K562 (cell line): ENCODE results near the gene C1orf21. TPM values are rescaled to one million over a fixed set of nuclear protein-coding genes. Genes with fewer than 3 reads are reported as not detected.

ENCODE experiments used
- ATAC-seq: fragments of 200-7000 bp; cut with Tn5 transposase; 3 replicates; pipeline ENCODE4 v1.9.1; 2020; ENCODE audit warnings: moderate library complexity
- BruUV-seq: library from RNA; stranded (reverse); fragments of 400-500 nt; replicated peaks from 2 replicates; lab custom pipeline; 2021; lab: Mats Ljungman, UMichigan
- CTCF ChIA-PET: fragments of 300-600 bp; formaldehyde crosslinking; extraction: SDS; loops from one replicate; lab custom pipeline; 2021; ENCODE audit warnings: low intra/inter-chr PET ratio; lab: Yijun Ruan, JAX
- POLR2A ChIA-PET: fragments of 300-600, 350-650 bp; sonication (Branson Sonifier 250); formaldehyde crosslinking; extraction: SDS; loops from one replicate; lab custom pipeline; 2021; ENCODE audit warnings: antibody characterized with exemption, inconsistent platforms; lab: Yijun Ruan, JAX
- DNase-seq, 4 experiments: peaks; one replicate each; pipeline versions ENCODE4 v3.0.0 to v3.0.0-alpha.2; 2011 to 2018; ENCODE audit warnings: low spot score in 3 of 4, mixed read lengths in 3 of 4; ENCODE audit errors: extremely low read depth in 1 of 4
- FAIRE-seq: peaks from 2 replicates; lab custom pipeline; 2011; peaks lifted over from hg19 to GRCh38; lab: Jason Lieb, UNC
- H2AFZ ChIP-seq: 2 replicates; pipeline ENCODE4 v1.6.0; 2011; ENCODE audit warnings: low read depth, low read length, control low read depth, inconsistent platforms
- H3K27ac ChIP-seq: fragments of 200-600 bp; 3 replicates; pipeline ENCODE4 v1.8.0; 2011; ENCODE audit warnings: low read depth, mild to moderate bottlenecking, control low read depth, inconsistent platforms, low read length, moderate library complexity, mixed read lengths; ENCODE audit errors: extremely low read depth
- H3K27me3 ChIP-seq, 2 experiments: fragments of 300-600 bp in 1 of 2; 2 replicates in 1 of 2; 3 replicates in 1 of 2; pipeline versions ENCODE4 v1.6.0 to v1.8.0; 2011; ENCODE audit warnings: inconsistent platforms in 2 of 2, low read length in 2 of 2, mild to moderate bottlenecking in 1 of 2, mixed read lengths in 1 of 2, moderate library complexity in 1 of 2; ENCODE audit not compliant: control insufficient read depth in 2 of 2, insufficient read depth in 2 of 2
- H3K36me3 ChIP-seq: fragments of 300-600 bp; 3 replicates; pipeline ENCODE4 v1.8.0; 2011; ENCODE audit warnings: mild to moderate bottlenecking, low read length, inconsistent platforms; ENCODE audit not compliant: control insufficient read depth, insufficient read depth
- H3K4me1 ChIP-seq, 2 experiments: fragments of 200-600 bp in 1 of 2; replicated peaks in 1 of 2; 2 replicates in 1 of 2; 3 replicates in 1 of 2; pipeline versions ENCODE4 v1.5.1 to v1.8.0; 2011; ENCODE audit warnings: inconsistent platforms in 2 of 2, low read length in 2 of 2, mild to moderate bottlenecking in 1 of 2, mixed read lengths in 1 of 2, moderate library complexity in 1 of 2; ENCODE audit not compliant: control insufficient read depth in 2 of 2, insufficient read depth in 2 of 2
- H3K4me2 ChIP-seq: 2 replicates; pipeline ENCODE4 v1.6.1; 2011; ENCODE audit warnings: low read length, control low read depth, inconsistent platforms, mixed read lengths; ENCODE audit not compliant: insufficient read depth
- H3K4me3 ChIP-seq: fragments of 200-600 bp; sonication (generic), shearing (Covaris generic); 2 replicates; pipeline ENCODE4 v1.5.1; 2016; ENCODE audit warnings: control low read depth, inconsistent platforms
- H3K79me2 ChIP-seq: fragments of 200-600 bp; 3 replicates; pipeline ENCODE4 v1.8.0; 2011; ENCODE audit warnings: low read length, inconsistent platforms; ENCODE audit not compliant: control insufficient read depth, insufficient read depth
- H3K9ac ChIP-seq, 2 experiments: 2 replicates each; pipeline versions ENCODE4 v1.6.0 to v1.6.1; 2011; ENCODE audit warnings: low read depth in 2 of 2, low read length in 2 of 2, control low read depth in 1 of 2, inconsistent platforms in 1 of 2, mild to moderate bottlenecking in 1 of 2, mixed read lengths in 1 of 2; ENCODE audit not compliant: insufficient read depth in 1 of 2
- H3K9me1 ChIP-seq: one replicate; pipeline ENCODE4 v1.6.0; 2011; ENCODE audit warnings: inconsistent platforms, mild to moderate bottlenecking, low read length, moderate library complexity; ENCODE audit not compliant: control insufficient read depth, insufficient read depth
- H3K9me3 ChIP-seq: replicated peaks from 2 replicates; pipeline ENCODE4 v1.5.1; 2011; ENCODE audit warnings: low read depth, low read length, inconsistent platforms; ENCODE audit not compliant: control insufficient read depth, insufficient read depth
- H4K20me1 ChIP-seq: replicated peaks from 2 replicates; pipeline ENCODE4 v1.6.1; 2011; ENCODE audit warnings: low read length, inconsistent platforms, mixed read lengths; ENCODE audit not compliant: control insufficient read depth, insufficient read depth
- CCAR2 ChIP-seq: fragments of 200-400 bp; formaldehyde crosslinking; IDR thresholded peaks from 2 replicates; pipeline ENCODE4 v1.6.1; 2017; ENCODE audit warnings: mild to moderate bottlenecking, low read depth, low read length
- FOXJ3 ChIP-seq: sonication (generic); formaldehyde crosslinking; IDR thresholded peaks from 2 replicates; pipeline ENCODE4 v1.4.0; 2020; ENCODE audit warnings: mild to moderate bottlenecking, missing genetic modification reagents
- SMARCA5 ChIP-seq: fragments of 450-650 bp; IDR thresholded peaks from 2 replicates; pipeline ENCODE4 v1.6.1; 2016
- ZNF717 ChIP-seq: fragments of 250-450 bp; sonication (Bioruptor Pico); IDR thresholded peaks from 2 replicates; pipeline ENCODE4 v1.5.0; 2021
- WGBS: fragments of 100-300 bp; shearing (Covaris generic); methylation state at CpG from one replicate; pipeline ENCODE4 v1.1.6; 2016; ENCODE audit warnings: low coverage, mixed read lengths; ENCODE audit not compliant: insufficient coverage; ENCODE audit errors: missing lambda C conversion rate; 5-methylcytosine and 5-hydroxymethylcytosine counted together
- in situ Hi-C: fragments of 300-500 bp; cut with MboI; formaldehyde crosslinking; loops from 4 replicates; pipeline ENCODE4 v1.15.0; 2018; ENCODE audit warnings: inconsistent platforms, mixed read lengths
- intact Hi-C: fragments of 100-400 bp; cut with micrococcal nuclease; formaldehyde crosslinking; loops from 2 replicates; pipeline ENCODE4 v1.14.2; 2022
- polyA plus RNA-seq, 8 experiments: library from polyadenylated mRNA; depleted of rRNA in 4 of 8; stranded (reverse) in 5 of 8; unstranded in 3 of 8; fragments of >200 nt; fragmentation: Nextera tagmentation in 2 of 8; fragmentation: Illumina TruSeq in 1 of 8; extraction: Ambion mirVana in 2 of 8; extraction: Trizol in 1 of 8; gene quantifications; 2 replicates each; pipeline versions ENCODE4 v1.2.1 to v1.2.3, GENCODE V29; 2011 to 2014; ENCODE audit warnings: inconsistent platforms in 1 of 8, missing spikeins in 1 of 8
- total RNA-seq, 7 experiments: library from RNA; depleted of rRNA in 6 of 7; stranded (reverse); fragments of >200 nt in 6 of 7; fragmentation: Illumina TruSeq in 2 of 7; extraction: Trizol in 2 of 7; gene quantifications; 2 replicates each; pipeline versions ENCODE4 v1.2.1 to v1.2.3, GENCODE V29; 2011 to 2021; ENCODE audit warnings: low replicate concordance in 1 of 7
- TF ChIP-seq, protein P1 (sequence below): fragments of 450-650 bp; formaldehyde crosslinking; IDR thresholded peaks from 2 replicates; pipeline ENCODE4 v1.4.0; 2022; ENCODE audit warnings: missing genetic modification characterization

C1orf21 gene
- total and polyA plus RNA-seq, 9 of the 15 experiments (the other 6 are each of a cell fraction or from before 2014, with no cell fraction given), result under 0.01 to 0.31 (median 0.07) TPM

DNA sequence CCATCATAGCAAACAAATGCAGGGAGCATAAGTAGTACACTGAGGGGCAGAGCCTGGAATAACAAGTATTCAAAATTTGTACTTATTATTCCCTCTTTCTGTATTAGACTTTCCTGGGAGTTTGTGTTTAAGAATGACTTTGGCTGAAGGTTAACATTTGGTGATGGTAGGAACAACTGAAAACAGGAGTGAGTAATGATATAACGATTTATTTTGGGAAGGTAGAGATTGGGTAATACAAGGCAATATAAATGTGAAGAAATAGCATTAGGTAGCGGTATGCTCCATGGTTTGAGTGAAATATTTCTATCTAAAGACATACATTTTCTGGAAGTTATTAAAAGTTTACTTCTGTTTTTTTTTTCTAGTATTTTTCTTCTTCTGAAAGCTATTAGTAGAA lies 18.5 kb upstream of the C1orf21 start:
- Histone ChIP-seq H2AFZ (no peak overlapping the region), H4K20me1 (no peaks in the 10 kb centered on the region), H3K4me2 (no peak overlapping the region), H3K9ac (no peak overlapping the region), H3K27me3 (peaks cover 7 to 8% of the 10 kb centered on the region in 2 experiments; a peak in 2 of 5 replicates), H3K4me3 (no peak overlapping the region), H3K36me3 (no peaks in the 10 kb centered on the region), H3K9me3 (no peaks in the 10 kb centered on the region), H3K79me2 (no peaks in the 10 kb centered on the region), H3K4me1 (no peaks in the 10 kb centered on the region), H3K9me1 (no peaks in the 10 kb centered on the region), H3K27ac (no peak overlapping the region)
- POLR2A ChIA-PET, result no interaction called here
- BruUV-seq, result no TSS peak
- 0% methylated on average over 2 of the region's 2 CpGs for WGBS
- in situ Hi-C loops (no loop called here), intact Hi-C loops (no loop called here)
- TF ChIP-seq SMARCA5 (no peak), ZNF717 (CRISPR knock-in tag) (no peak), FOXJ3 (CRISPR knock-in tag) (no peak)
- ATAC-seq (no peak), FAIRE-seq (no peak), DNase-seq (no peak)
- CTCF ChIA-PET, result no interaction called here

DNA sequence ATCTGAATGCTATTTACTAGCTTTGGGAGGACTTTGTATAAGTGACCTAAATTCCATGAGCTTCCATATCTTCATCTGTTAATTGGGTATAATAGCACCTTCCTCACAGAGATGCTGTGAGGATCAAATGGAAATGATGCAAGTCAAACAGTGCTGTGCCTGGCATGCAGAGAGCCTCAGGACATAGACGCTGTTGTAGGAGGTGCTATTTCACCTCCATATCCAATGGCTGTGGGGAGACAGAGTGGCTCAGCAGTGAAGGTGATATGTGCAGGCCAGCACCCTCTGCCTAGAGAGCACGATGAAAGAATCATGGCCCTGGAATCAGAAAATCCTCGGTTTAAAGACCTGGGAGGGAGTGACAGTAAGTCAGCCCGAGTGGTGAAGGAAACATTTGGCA lies 16.0 kb upstream of the C1orf21 start:
- POLR2A ChIA-PET, result interaction anchor here (0.6 to 1.1 kb wide), 2 partner anchors 11 to 603 kb away, joined by 3 to 5 read pairs; no protein-coding TSS in a partner anchor
- intact Hi-C loops (loop anchor here (10.0 kb wide), 1 partner anchor 294 kb away; no protein-coding TSS in a partner anchor), in situ Hi-C loops (no loop called here)
- H3K27me3 ChIP-seq, result peaks cover 6% of the 10 kb centered on the region in 2 experiments; a peak in 2 of 5 replicates
- CTCF ChIA-PET, result no interaction called here
- H4K20me1 ChIP-seq, result no peaks in the 10 kb centered on the region
- 1% methylated on average over 4 of the region's 4 CpGs for WGBS
- ATAC-seq (no peak; the same call in 2 of the 3 replicates), DNase-seq (no peak), FAIRE-seq (no peak)
- no peaks in the 10 kb centered on the region for H3K9me3 ChIP-seq
- no peak overlapping the region for H3K9ac ChIP-seq
- BruUV-seq, result no TSS peak
- H3K27ac ChIP-seq, result no peak overlapping the region
- H3K4me1 ChIP-seq, result no peaks in the 10 kb centered on the region
- no peak overlapping the region for H3K4me3 ChIP-seq
- H3K4me2 ChIP-seq, result no peak overlapping the region
- H2AFZ ChIP-seq, result no peak overlapping the region
- H3K36me3 ChIP-seq, result no peaks in the 10 kb centered on the region
- H3K79me2 ChIP-seq, result no peaks in the 10 kb centered on the region
- H3K9me1 ChIP-seq, result no peaks in the 10 kb centered on the region
- TF ChIP-seq CCAR2, result no peak
- TF ChIP-seq, protein P1, sequence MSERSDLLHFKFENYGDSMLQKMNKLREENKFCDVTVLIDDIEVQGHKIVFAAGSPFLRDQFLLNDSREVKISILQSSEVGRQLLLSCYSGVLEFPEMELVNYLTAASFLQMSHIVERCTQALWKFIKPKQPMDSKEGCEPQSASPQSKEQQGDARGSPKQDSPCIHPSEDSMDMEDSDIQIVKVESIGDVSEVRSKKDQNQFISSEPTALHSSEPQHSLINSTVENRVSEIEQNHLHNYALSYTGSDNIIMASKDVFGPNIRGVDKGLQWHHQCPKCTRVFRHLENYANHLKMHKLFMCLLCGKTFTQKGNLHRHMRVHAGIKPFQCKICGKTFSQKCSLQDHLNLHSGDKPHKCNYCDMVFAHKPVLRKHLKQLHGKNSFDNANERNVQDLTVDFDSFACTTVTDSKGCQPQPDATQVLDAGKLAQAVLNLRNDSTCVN (CRISPR knock-in tag), result no peak
